WTC11 (cell line): ENCODE results near the gene PRRC2A.

Experiments
- CREB1 ChIP-seq: sonication (generic); formaldehyde crosslinking; IDR thresholded peaks from 2 replicates; pipeline ENCODE4 v1.8.0; 2023; ENCODE audit warnings: mild to moderate bottlenecking, missing genetic modification reagents
- CTCF ChIP-seq: fragments of 200-600 bp; IDR thresholded peaks from 2 replicates; pipeline ENCODE4 v1.8.0; 2022; ENCODE audit warnings: antibody characterized with exemption
- HMGXB4 ChIP-seq: sonication (generic); formaldehyde crosslinking; IDR thresholded peaks from 2 replicates; pipeline ENCODE4 v1.8.1; 2023; ENCODE audit warnings: mild to moderate bottlenecking, moderate library complexity, missing genetic modification reagents
- JUN ChIP-seq: sonication (generic); formaldehyde crosslinking; IDR thresholded peaks from 2 replicates; pipeline ENCODE4 v1.8.0; 2023; ENCODE audit warnings: mild to moderate bottlenecking, missing genetic modification reagents
- MLX ChIP-seq: sonication (generic); formaldehyde crosslinking; IDR thresholded peaks from 2 replicates; pipeline ENCODE4 v1.8.1; 2023; ENCODE audit warnings: mild to moderate bottlenecking, missing genetic modification reagents, moderate library complexity
- SP1 ChIP-seq: sonication (generic); formaldehyde crosslinking; conservative IDR thresholded peaks from 2 replicates; pipeline ENCODE4 v1.8.1; 2022; ENCODE audit warnings: missing genetic modification reagents
- USF1 ChIP-seq: sonication (generic); formaldehyde crosslinking; IDR thresholded peaks from 2 replicates; pipeline ENCODE4 v1.8.0; 2022; ENCODE audit warnings: mild to moderate bottlenecking, missing genetic modification reagents
- USF2 ChIP-seq: sonication (generic); formaldehyde crosslinking; IDR thresholded peaks from 2 replicates; pipeline ENCODE4 v1.8.1; 2023; ENCODE audit warnings: mild to moderate bottlenecking, missing genetic modification reagents, moderate library complexity

GRCh38 chr6:31654574-31655348 is 34.2 kb downstream of the PRRC2A start:
- TF ChIP-seq CTCF (no peak), HMGXB4 (no peak), CREB1 (CRISPR knock-in tag) (no peak), SP1 (CRISPR knock-in tag) (no peak), USF1 (CRISPR knock-in tag) (no peak), USF2 (CRISPR knock-in tag) (no peak), JUN (CRISPR knock-in tag) (no peak), MLX (no peak)
